ENCODE data around the gene NKAIN2. TPM values are rescaled to one million over a fixed set of nuclear protein-coding genes. Genes with fewer than 3 reads are reported as not detected.

NKAIN2 gene
- total and polyA plus RNA-seq, 9 of the 15 experiments (the other 6 are each of a cell fraction or from before 2014, with no cell fraction given): not detected

- in situ Hi-C loops (cut with MboI): no loop called here
- intact Hi-C loops (cut with micrococcal nuclease): no loop called here
- no peaks in the 10 kb centered on the region for H3K36me3 ChIP-seq (ENCODE audit: control insufficient read depth, insufficient read depth, low read length)
These were observed 164.2 kb downstream of the NKAIN2 start for GRCh38 chr6:123967905-123968304.

DNA sequence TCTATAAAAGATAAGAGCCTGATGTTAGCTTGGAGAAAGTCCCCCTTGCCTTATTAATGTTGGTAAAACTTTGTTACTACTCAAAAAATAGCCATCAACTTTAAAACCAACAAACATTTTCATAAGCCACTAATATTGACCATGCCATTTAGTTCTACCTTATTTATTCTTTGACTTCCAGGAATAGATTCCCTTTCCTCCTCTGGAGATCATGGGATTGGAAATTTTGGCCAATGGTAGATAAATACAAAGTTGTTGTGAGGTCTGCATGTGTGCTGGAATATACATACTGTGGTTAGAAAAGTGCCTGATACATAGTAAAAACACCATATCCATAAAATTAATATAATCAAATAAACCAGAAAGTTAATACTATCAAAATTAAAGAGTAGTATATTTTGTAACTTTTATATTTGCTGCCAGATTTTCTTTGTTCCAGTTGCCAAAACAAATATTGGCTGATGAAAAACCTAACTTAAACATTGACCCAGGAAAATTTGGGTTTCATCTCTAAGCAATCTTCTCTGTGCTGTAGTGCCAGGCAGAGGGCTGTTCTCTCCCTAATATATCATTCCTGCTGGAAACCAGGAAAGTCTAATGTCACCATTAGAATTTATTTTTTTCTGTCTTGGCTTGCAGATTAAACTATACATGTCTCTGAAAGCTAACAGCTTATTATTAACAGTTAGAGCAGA, 169.1 kb downstream of the NKAIN2 start:
- Histone ChIP-seq H3K36me3 (ENCODE audit: control insufficient read depth, insufficient read depth, low read length) (no peaks in the 10 kb centered on the region), H2AFZ (ENCODE audit: low read depth, low read length) (no peak overlapping the region), H4K20me1 (replicated peaks; ENCODE audit: control insufficient read depth, insufficient read depth, low read length) (no peaks in the 10 kb centered on the region), H3K9me1 (ENCODE audit: control insufficient read depth, insufficient read depth, low read length) (no peaks in the 10 kb centered on the region), H3K9ac (ENCODE audit: insufficient read depth in 1 of 2, low read depth in 2 of 2, low read length in 2 of 2) (no peak overlapping the region), H3K27me3 (ENCODE audit: control insufficient read depth in 2 of 2, insufficient read depth in 2 of 2, low read length in 2 of 2) (no peaks in the 10 kb centered on the region), H3K79me2 (ENCODE audit: control insufficient read depth, insufficient read depth, low read length) (no peaks in the 10 kb centered on the region), H3K9me3 (replicated peaks; ENCODE audit: control insufficient read depth, insufficient read depth, low read depth, low read length) (no peaks in the 10 kb centered on the region), H3K4me1 (replicated peaks in 1 of 2; ENCODE audit: control insufficient read depth in 2 of 2, insufficient read depth in 2 of 2, low read length in 2 of 2) (no peaks in the 10 kb centered on the region), H3K27ac (ENCODE audit: extremely low read depth, low read depth, low read length) (no peak overlapping the region), H3K4me3 (no peak overlapping the region), H3K4me2 (ENCODE audit: insufficient read depth, low read length) (no peak overlapping the region)
- FAIRE-seq: no peak
- DNase-seq (ENCODE audit: extremely low read depth in 1 of 4, low spot score in 3 of 4): no peak
- no TSS peak for BruUV-seq (replicated peaks)
- intact Hi-C loops (cut with micrococcal nuclease): no loop called here
- in situ Hi-C loops (cut with MboI): no loop called here
- no peak for ATAC-seq
- ChIA-PET POLR2A (no interaction called here), CTCF (ENCODE audit: low intra/inter-chr PET ratio) (no interaction called here)
- TF ChIP-seq, protein P1, sequence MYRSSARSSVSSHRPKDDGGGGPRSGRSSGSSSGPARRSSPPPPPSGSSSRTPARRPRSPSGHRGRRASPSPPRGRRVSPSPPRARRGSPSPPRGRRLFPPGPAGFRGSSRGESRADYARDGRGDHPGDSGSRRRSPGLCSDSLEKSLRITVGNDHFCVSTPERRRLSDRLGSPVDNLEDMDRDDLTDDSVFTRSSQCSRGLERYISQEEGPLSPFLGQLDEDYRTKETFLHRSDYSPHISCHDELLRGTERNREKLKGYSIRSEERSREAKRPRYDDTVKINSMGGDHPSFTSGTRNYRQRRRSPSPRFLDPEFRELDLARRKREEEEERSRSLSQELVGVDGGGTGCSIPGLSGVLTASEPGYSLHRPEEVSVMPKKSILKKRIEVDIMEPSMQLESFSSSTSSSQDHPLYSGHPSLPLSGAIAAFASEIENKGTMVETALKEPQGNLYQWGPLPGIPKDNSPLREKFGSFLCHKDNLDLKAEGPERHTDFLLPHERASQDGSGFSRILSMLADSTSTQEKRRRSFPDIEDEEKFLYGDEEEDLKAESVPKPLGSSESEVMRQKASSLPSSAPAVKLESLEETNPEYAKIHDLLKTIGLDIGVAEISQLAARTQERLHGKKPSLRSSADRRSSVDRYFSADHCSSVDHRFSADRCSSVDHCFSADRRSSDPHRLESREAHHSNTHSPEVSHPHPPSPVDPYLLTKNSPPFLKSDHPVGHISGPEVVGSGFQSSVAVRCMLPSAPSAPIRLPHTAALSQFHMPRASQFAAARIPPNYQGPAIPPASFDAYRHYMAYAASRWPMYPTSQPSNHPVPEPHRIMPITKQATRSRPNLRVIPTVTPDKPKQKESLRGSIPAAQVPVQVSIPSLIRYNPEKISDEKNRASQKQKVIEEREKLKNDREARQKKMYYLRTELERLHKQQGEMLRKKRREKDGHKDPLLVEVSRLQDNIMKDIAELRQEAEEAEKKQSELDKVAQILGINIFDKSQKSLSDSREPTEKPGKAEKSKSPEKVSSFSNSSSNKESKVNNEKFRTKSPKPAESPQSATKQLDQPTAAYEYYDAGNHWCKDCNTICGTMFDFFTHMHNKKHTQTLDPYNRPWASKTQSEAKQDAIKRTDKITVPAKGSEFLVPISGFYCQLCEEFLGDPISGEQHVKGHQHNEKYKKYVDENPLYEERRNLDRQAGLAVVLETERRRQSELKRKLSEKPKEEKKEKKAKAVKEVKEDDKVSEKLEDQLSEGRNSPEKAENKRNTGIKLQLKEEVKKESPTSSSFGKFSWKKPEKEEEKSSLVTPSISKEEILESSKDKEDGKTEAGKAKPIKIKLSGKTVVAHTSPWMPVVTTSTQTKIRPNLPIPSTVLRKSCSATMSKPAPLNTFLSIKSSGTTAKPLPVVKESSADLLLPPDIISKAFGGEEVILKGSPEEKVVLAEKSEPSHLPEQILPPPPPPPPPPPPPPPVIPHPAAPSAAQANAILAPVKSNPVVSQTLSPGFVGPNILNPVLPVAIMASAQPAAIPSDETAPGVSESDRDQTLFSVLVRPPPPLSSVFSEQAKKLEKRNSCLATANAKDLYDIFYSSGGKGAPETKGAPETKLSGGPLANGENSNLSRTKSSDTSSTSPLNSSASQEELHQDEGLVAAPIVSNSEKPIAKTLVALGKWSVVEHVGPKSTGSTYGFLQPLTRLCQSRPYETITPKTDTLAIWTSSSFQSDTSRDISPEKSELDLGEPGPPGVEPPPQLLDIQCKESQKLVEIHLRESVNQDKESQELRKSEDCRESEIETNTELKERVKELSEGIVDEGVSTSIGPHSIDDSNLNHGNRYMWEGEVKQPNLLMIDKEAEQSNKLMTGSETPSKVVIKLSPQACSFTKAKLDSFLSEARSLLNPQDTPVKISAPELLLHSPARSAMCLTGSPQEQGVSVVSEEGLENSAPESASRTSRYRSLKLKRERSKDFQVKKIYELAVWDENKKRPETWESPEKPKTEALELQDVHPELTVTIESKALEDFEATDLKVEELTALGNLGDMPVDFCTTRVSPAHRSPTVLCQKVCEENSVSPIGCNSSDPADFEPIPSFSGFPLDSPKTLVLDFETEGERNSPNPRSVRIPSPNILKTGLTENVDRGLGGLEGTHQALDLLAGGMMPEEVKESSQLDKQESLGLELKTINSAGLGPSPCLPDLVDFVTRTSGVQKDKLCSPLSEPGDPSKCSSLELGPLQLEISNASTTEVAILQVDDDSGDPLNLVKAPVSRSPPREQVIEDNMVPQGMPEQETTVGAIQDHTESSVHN (IDR thresholded peaks at IDR 0.05; ENCODE audit: borderline replicate concordance in 1 of 2, low read depth in 1 of 2): no peak
- no peak for TF ChIP-seq PHF21A (IDR thresholded peaks at IDR 0.05; ENCODE audit: borderline replicate concordance, low read depth)

More at GRCh38 chr6:123967905-123968304, 164.2 kb downstream of the NKAIN2 start:
- WGBS (ENCODE audit: insufficient coverage, low coverage, missing lambda C conversion rate): 2% methylated on average over 6 of the region's 6 CpGs
- Histone ChIP-seq H4K20me1 (replicated peaks; ENCODE audit: control insufficient read depth, insufficient read depth, low read length) (no peaks in the 10 kb centered on the region), H3K9ac (ENCODE audit: insufficient read depth in 1 of 2, low read depth in 2 of 2, low read length in 2 of 2) (no peak overlapping the region), H2AFZ (ENCODE audit: low read depth, low read length) (no peak overlapping the region), H3K4me2 (ENCODE audit: insufficient read depth, low read length) (no peak overlapping the region), H3K79me2 (ENCODE audit: control insufficient read depth, insufficient read depth, low read length) (no peaks in the 10 kb centered on the region), H3K27me3 (ENCODE audit: control insufficient read depth in 2 of 2, insufficient read depth in 2 of 2, low read length in 2 of 2) (no peaks in the 10 kb centered on the region), H3K4me3 (no peak overlapping the region), H3K27ac (ENCODE audit: extremely low read depth, low read depth, low read length) (no peak overlapping the region), H3K4me1 (replicated peaks in 1 of 2; ENCODE audit: control insufficient read depth in 2 of 2, insufficient read depth in 2 of 2, low read length in 2 of 2) (no peaks in the 10 kb centered on the region), H3K9me1 (ENCODE audit: control insufficient read depth, insufficient read depth, low read length) (no peaks in the 10 kb centered on the region), H3K9me3 (replicated peaks; ENCODE audit: control insufficient read depth, insufficient read depth, low read depth, low read length) (no peaks in the 10 kb centered on the region)
- POLR2A ChIA-PET: no interaction called here
- no peak for TF ChIP-seq STAT5B (CRISPR knock-in tag; IDR thresholded peaks at IDR 0.05)
- CTCF ChIA-PET (ENCODE audit: low intra/inter-chr PET ratio): no interaction called here
- DNase-seq (ENCODE audit: extremely low read depth in 1 of 4, low spot score in 3 of 4) (no peak), FAIRE-seq (no peak), ATAC-seq (no peak)
- no TSS peak for BruUV-seq (replicated peaks)
